HCT116 (cell line): ENCODE data around the gene TTBK1. TPM values are rescaled to one million over a fixed set of nuclear protein-coding genes. Genes with fewer than 3 reads are reported as not detected.

ENCODE experiments used
- ATAC-seq: fragments of 200-7000 bp; cut with Tn5 transposase; 2 replicates; pipeline ENCODE4 v1.9.1; 2020; ENCODE audit warnings: mild to moderate bottlenecking, moderate library complexity
- BruUV-seq: library from RNA; stranded (reverse); fragments of 400-500 nt; replicated peaks from 2 replicates; lab custom pipeline; 2021; lab: Mats Ljungman, UMichigan
- CTCF ChIA-PET: fragments of 300-600 bp; sonication (Branson Sonifier 250); formaldehyde crosslinking; loops from one replicate; lab custom pipeline; 2021; ENCODE audit warnings: antibody characterized with exemption; lab: Charles Lee
- POLR2A ChIA-PET: fragments of 300-600, 350-600 bp; sonication (Branson Sonifier 250); formaldehyde crosslinking; loops from one replicate; lab custom pipeline; 2021; ENCODE audit warnings: antibody characterized with exemption; lab: Charles Lee
- RAD21 ChIA-PET, 2 experiments: fragments of 300-600 bp; sonication (Branson Sonifier 250); formaldehyde crosslinking; loops; one replicate each; lab custom pipeline; 2023; ENCODE audit warnings: low total read pairs in 2 of 2; ENCODE audit not compliant: uncharacterized antibody in 2 of 2, unreplicated experiment in 2 of 2, low non-redundant PET in 1 of 2; lab: Charles Lee
- DNase-seq: peaks from one replicate; pipeline ENCODE4 v3.0.0-alpha.2; 2010; ENCODE audit warnings: low read depth, low spot score
- H2AFZ ChIP-seq: fragments of 200-600 bp; shearing (Covaris generic), sonication (generic); 2 replicates; pipeline ENCODE4 v1.6.1; 2017; ENCODE audit warnings: low read depth, mixed run types, mixed read lengths, antibody characterized with exemption, low read length; ENCODE audit not compliant: poor library complexity, severe bottlenecking
- H3K27ac ChIP-seq: 2 replicates; pipeline ENCODE4 v1.5.1; 2012; ENCODE audit warnings: low read depth, low read length
- H3K27me3 ChIP-seq: fragments of 200-600 bp; sonication (generic); 2 replicates; pipeline ENCODE4 v1.6.1; 2016; ENCODE audit warnings: mixed run types, low read length, mixed read lengths; ENCODE audit not compliant: insufficient read depth
- H3K36me3 ChIP-seq, 2 experiments: fragments of 200-500 bp in 1 of 2; fragments of 200-600 bp in 1 of 2; sonication (Bioruptor generic) in 1 of 2; sonication (generic) in 1 of 2; 2 replicates each; pipeline versions ENCODE4 v1.5.1 to v1.6.1; 2014 to 2016; ENCODE audit warnings: low read length in 2 of 2, inconsistent platforms in 1 of 2, mixed read lengths in 1 of 2, mixed run types in 1 of 2; ENCODE audit not compliant: insufficient read depth in 2 of 2, control insufficient read depth in 1 of 2
- H3K4me1 ChIP-seq, 2 experiments: fragments of 200-600 bp in 1 of 2; sonication (generic) in 1 of 2; 2 replicates each; pipeline versions ENCODE4 v1.5.1 to v1.6.1; 2012 to 2017; ENCODE audit warnings: low read length in 2 of 2, inconsistent platforms in 1 of 2, mild to moderate bottlenecking in 1 of 2, mixed read lengths in 1 of 2, mixed run types in 1 of 2, moderate library complexity in 1 of 2; ENCODE audit not compliant: insufficient read depth in 2 of 2, control insufficient read depth in 1 of 2
- H3K4me2 ChIP-seq: fragments of 200-600 bp; sonication (generic); 2 replicates; pipeline ENCODE4 v1.6.1; 2017; ENCODE audit warnings: mixed run types, low read length, mixed read lengths
- H3K4me3 ChIP-seq, 2 experiments: fragments of 200-600 bp in 1 of 2; sonication (generic) in 1 of 2; replicated peaks in 1 of 2; 2 replicates each; pipeline ENCODE4 v1.5.1; 2011 to 2016; ENCODE audit warnings: low read length in 2 of 2, control low read depth in 1 of 2, low read depth in 1 of 2, mild to moderate bottlenecking in 1 of 2, mixed read lengths in 1 of 2, mixed run types in 1 of 2
- H3K79me2 ChIP-seq: fragments of 200-600 bp; sonication (generic); 2 replicates; pipeline ENCODE4 v1.6.1; 2017; ENCODE audit warnings: mild to moderate bottlenecking, mixed run types, low read length, moderate library complexity, mixed read lengths; ENCODE audit not compliant: insufficient read depth
- H3K9ac ChIP-seq: fragments of 200-600 bp; sonication (generic); 2 replicates; pipeline ENCODE4 v1.6.1; 2016; ENCODE audit warnings: low read length, mixed read lengths
- H3K9me2 ChIP-seq: fragments of 200-600 bp; sonication (generic), shearing (Covaris generic); 2 replicates; pipeline ENCODE4 v1.6.1; 2017; ENCODE audit warnings: mixed run types, mild to moderate bottlenecking, moderate library complexity; ENCODE audit not compliant: insufficient read depth
- H3K9me3 ChIP-seq, 2 experiments: fragments of 200-500 bp in 1 of 2; fragments of 200-600 bp in 1 of 2; sonication (Bioruptor generic) in 1 of 2; sonication (generic) in 1 of 2; 2 replicates each; pipeline ENCODE4 v1.6.1; 2014 to 2017; ENCODE audit warnings: low read length in 2 of 2, mixed read lengths in 2 of 2, inconsistent platforms in 1 of 2, low read depth in 1 of 2, mild to moderate bottlenecking in 1 of 2, mixed run types in 1 of 2, moderate library complexity in 1 of 2; ENCODE audit not compliant: control insufficient read depth in 1 of 2, insufficient read depth in 1 of 2
- H4K20me1 ChIP-seq: fragments of 200-600 bp; sonication (generic), shearing (Covaris generic); 2 replicates; pipeline ENCODE4 v1.6.1; 2017; ENCODE audit warnings: mixed run types, mild to moderate bottlenecking, moderate library complexity; ENCODE audit not compliant: insufficient read depth
- CBX3 ChIP-seq: IDR thresholded peaks from 2 replicates; pipeline ENCODE4 v1.6.1; 2012; ENCODE audit warnings: low read depth
- CTCF ChIP-seq, 3 experiments: fragments of 200-600 bp in 1 of 3; sonication (generic) in 1 of 3; IDR thresholded peaks in 2 of 3; conservative IDR thresholded peaks in 1 of 3; 2 replicates each; pipeline ENCODE4 v1.5.1; 2012 to 2017; ENCODE audit warnings: low read depth in 2 of 3, low read length in 2 of 3, antibody characterized with exemption in 1 of 3, borderline replicate concordance in 1 of 3, control low read depth in 1 of 3, mild to moderate bottlenecking in 1 of 3, mixed read lengths in 1 of 3, mixed run types in 1 of 3, moderate library complexity in 1 of 3; ENCODE audit not compliant: insufficient read depth in 1 of 3
- EGR1 ChIP-seq: IDR thresholded peaks from 2 replicates; pipeline ENCODE4 v1.6.1; 2012; ENCODE audit warnings: low read depth
- ELF1 ChIP-seq: IDR thresholded peaks from 2 replicates; pipeline ENCODE4 v1.6.1; 2012; ENCODE audit warnings: low read depth, borderline replicate concordance
- EZH2phosphoT487 ChIP-seq: fragments of 200-600 bp; IDR thresholded peaks from 2 replicates; pipeline ENCODE4 v1.6.1; 2018; ENCODE audit warnings: antibody characterized with exemption, borderline replicate concordance
- FOSL1 ChIP-seq: IDR thresholded peaks from 2 replicates; pipeline ENCODE4 v1.6.1; 2012; ENCODE audit warnings: low read depth
- JUND ChIP-seq: IDR thresholded peaks from 2 replicates; pipeline ENCODE4 v1.6.1; 2012
- POLR2A ChIP-seq: IDR thresholded peaks from 2 replicates; pipeline ENCODE4 v1.7.0; 2011; ENCODE audit warnings: borderline replicate concordance; ENCODE audit not compliant: insufficient read depth, insufficient read length; ENCODE audit errors: extremely low read depth
- SIN3A ChIP-seq: IDR thresholded peaks from 2 replicates; pipeline ENCODE4 v1.6.1; 2012; ENCODE audit warnings: low read depth
- SP1 ChIP-seq: IDR thresholded peaks from 2 replicates; pipeline ENCODE4 v1.6.1; 2012; ENCODE audit warnings: low read depth
- SRF ChIP-seq: IDR thresholded peaks from 2 replicates; pipeline ENCODE4 v1.6.1; 2012; ENCODE audit warnings: low read depth
- TCF7L2 ChIP-seq: IDR thresholded peaks from 2 replicates; pipeline ENCODE4 v1.7.0; 2011; ENCODE audit warnings: borderline replicate concordance, inconsistent platforms; ENCODE audit not compliant: insufficient read depth, insufficient read length; ENCODE audit errors: extremely low read depth
- ZBTB33 ChIP-seq: IDR thresholded peaks from 2 replicates; pipeline ENCODE4 v1.6.1; 2011; ENCODE audit warnings: mild to moderate bottlenecking, low read length, moderate library complexity; ENCODE audit not compliant: insufficient replicate concordance; ENCODE audit errors: extremely low read depth
- ZFX ChIP-seq: fragments of 450-650 bp; IDR thresholded peaks from 2 replicates; pipeline ENCODE4 v1.6.1; 2017
- ZNF274 ChIP-seq: fragments of 200-500 bp; sonication (Bioruptor generic); IDR thresholded peaks from 2 replicates; pipeline ENCODE4 v1.6.1; 2014; ENCODE audit warnings: mild to moderate bottlenecking, low read depth, low read length, inconsistent platforms
- intact Hi-C: fragments of 100-400 bp; cut with micrococcal nuclease; formaldehyde crosslinking; loops from 2 replicates; pipeline ENCODE4 v1.10.0; 2022
- total RNA-seq: library from RNA; stranded (reverse); gene quantifications from one replicate; pipeline ENCODE4 v1.2.1, GENCODE V29; 2021; ENCODE audit not compliant: unreplicated experiment
- TF ChIP-seq, protein P1 (sequence below): IDR thresholded peaks from 2 replicates; pipeline ENCODE4 v1.6.1; 2012
- TF ChIP-seq, protein P2 (sequence below): IDR thresholded peaks from 2 replicates; pipeline ENCODE4 v1.6.1; 2012; ENCODE audit warnings: low read depth
- TF ChIP-seq, protein P3 (sequence below): IDR thresholded peaks from 2 replicates; pipeline ENCODE4 v1.6.1; 2012

TTBK1 gene
- total RNA-seq, 1 experiment from 2014 or later, result not detected

DNA sequence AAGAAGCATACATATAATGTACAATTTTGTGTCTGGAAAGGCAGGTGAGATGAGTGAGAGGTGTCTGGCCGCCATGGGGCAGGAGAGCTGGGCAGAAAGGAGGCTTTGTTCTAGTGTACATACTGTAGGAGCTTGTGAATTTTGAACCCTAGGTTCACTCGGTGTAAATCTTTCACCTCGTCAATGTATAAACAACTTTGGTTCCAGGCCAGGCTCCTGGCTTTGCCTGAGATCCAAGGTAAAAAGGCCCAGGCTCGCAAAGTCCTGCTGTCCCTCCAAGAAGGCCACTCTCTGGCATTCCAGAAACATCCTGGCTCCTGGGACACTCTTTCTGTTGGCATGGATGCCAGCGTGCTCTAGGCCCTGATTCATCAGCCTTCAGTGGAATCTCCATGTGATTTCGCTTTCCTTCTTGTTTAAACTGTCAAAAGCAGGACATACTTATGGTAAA is 47.6 kb downstream of the TTBK1 start:
- Histone ChIP-seq H3K4me2 (no peak overlapping the region), H3K9ac (no peak overlapping the region), H3K27ac (no peak overlapping the region), H3K4me3 (no peak overlapping the region), H3K9me2 (no peaks in the 10 kb centered on the region), H3K79me2 (no peaks in the 10 kb centered on the region), H3K9me3 (no peaks in the 10 kb centered on the region), H2AFZ (no peak overlapping the region), H3K27me3 (no peaks in the 10 kb centered on the region), H3K4me1 (no peaks in the 10 kb centered on the region), H3K36me3 (no peaks in the 10 kb centered on the region), H4K20me1 (no peaks in the 10 kb centered on the region)
- TF ChIP-seq SIN3A (no peak), ELF1 (no peak), EZH2phosphoT487 (no peak), CBX3 (no peak), ZFX (no peak), ZBTB33 (no peak), POLR2A (no peak), JUND (no peak), SP1 (no peak), TCF7L2 (no peak), EGR1 (no peak), FOSL1 (no peak), SRF (no peak), CTCF (IDR thresholded peaks at IDR 0.05 in 2 of 3, conservative IDR thresholded peaks at IDR 0.05 in 1 of 3; ENCODE audit: borderline replicate concordance in 1 of 3, insufficient read depth in 1 of 3, low read depth in 2 of 3, low read length in 2 of 3) (no peak), ZNF274 (no peak)
- TF ChIP-seq, protein P1, sequence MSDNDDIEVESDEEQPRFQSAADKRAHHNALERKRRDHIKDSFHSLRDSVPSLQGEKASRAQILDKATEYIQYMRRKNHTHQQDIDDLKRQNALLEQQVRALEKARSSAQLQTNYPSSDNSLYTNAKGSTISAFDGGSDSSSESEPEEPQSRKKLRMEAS, result no peak
- TF ChIP-seq, protein P2, sequence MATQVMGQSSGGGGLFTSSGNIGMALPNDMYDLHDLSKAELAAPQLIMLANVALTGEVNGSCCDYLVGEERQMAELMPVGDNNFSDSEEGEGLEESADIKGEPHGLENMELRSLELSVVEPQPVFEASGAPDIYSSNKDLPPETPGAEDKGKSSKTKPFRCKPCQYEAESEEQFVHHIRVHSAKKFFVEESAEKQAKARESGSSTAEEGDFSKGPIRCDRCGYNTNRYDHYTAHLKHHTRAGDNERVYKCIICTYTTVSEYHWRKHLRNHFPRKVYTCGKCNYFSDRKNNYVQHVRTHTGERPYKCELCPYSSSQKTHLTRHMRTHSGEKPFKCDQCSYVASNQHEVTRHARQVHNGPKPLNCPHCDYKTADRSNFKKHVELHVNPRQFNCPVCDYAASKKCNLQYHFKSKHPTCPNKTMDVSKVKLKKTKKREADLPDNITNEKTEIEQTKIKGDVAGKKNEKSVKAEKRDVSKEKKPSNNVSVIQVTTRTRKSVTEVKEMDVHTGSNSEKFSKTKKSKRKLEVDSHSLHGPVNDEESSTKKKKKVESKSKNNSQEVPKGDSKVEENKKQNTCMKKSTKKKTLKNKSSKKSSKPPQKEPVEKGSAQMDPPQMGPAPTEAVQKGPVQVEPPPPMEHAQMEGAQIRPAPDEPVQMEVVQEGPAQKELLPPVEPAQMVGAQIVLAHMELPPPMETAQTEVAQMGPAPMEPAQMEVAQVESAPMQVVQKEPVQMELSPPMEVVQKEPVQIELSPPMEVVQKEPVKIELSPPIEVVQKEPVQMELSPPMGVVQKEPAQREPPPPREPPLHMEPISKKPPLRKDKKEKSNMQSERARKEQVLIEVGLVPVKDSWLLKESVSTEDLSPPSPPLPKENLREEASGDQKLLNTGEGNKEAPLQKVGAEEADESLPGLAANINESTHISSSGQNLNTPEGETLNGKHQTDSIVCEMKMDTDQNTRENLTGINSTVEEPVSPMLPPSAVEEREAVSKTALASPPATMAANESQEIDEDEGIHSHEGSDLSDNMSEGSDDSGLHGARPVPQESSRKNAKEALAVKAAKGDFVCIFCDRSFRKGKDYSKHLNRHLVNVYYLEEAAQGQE, result no peak
- TF ChIP-seq, protein P3, sequence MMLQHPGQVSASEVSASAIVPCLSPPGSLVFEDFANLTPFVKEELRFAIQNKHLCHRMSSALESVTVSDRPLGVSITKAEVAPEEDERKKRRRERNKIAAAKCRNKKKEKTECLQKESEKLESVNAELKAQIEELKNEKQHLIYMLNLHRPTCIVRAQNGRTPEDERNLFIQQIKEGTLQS, result no peak
- RAD21 ChIA-PET, result no interaction called here
- ATAC-seq, result no peak
- no TSS peak for BruUV-seq
- no peak for DNase-seq
- CTCF ChIA-PET, result no interaction called here
- POLR2A ChIA-PET, result no interaction called here
- intact Hi-C loops, result no loop called here
